HS-5 (cell line): ENCODE measurements around the gene SLC22A31.

Experiments
- DNase-seq: peaks from one replicate; pipeline ENCODE4 v3.0.0-alpha.2; 2012; ENCODE audit warnings: low read depth

Gene SLC22A31

GRCh38 chr16:89147085-89147817 lies 53.1 kb downstream of the SLC22A31 start:
- DNase-seq: no peak

- no peak for DNase-seq
These were observed 53.9 kb downstream of the SLC22A31 start for GRCh38 chr16:89146211-89147005.
